ENCODE measurements around the gene MRPL27.

GRCh38 chr17:50358177-50358576 is 14.8 kb downstream of the MRPL27 start:
- TF ChIP-seq CTCF (IDR thresholded peaks at IDR 0.05; ENCODE audit: low read length) (no peak), EZH2 (IDR thresholded peaks at IDR 0.05; ENCODE audit: borderline replicate concordance, low read length) (no peak)

Data from OCI-LY1 (cell line).